GM23248 (cell line): ENCODE measurements around the gene TENT5C. TPM values are rescaled to one million over a fixed set of nuclear protein-coding genes. Genes with fewer than 3 reads are reported as not detected.

Experiments used
- DNase-seq: peaks from one replicate; pipeline ENCODE4 v3.0.0-alpha.2; 2015
- H2AFZ ChIP-seq: fragments of 200-600 bp; sonication (generic); 2 replicates; pipeline ENCODE4 v1.6.1; 2016; ENCODE audit warnings: antibody characterized with exemption
- H3F3A ChIP-seq: fragments of 200-600 bp; sonication (generic); 2 replicates; pipeline ENCODE4 v1.6.1; 2016; ENCODE audit warnings: mild to moderate bottlenecking, antibody characterized with exemption, mixed run types; ENCODE audit not compliant: insufficient read depth
- H3K27ac ChIP-seq: fragments of 200-600 bp; sonication (generic); 2 replicates; pipeline ENCODE4 v1.5.1; 2016; ENCODE audit warnings: mild to moderate bottlenecking
- H3K27me3 ChIP-seq: fragments of 200-600 bp; sonication (generic); replicated peaks from 2 replicates; pipeline ENCODE4 v1.6.1; 2016; ENCODE audit warnings: mild to moderate bottlenecking; ENCODE audit not compliant: insufficient read depth
- H3K36me3 ChIP-seq: fragments of 200-600 bp; sonication (generic); 2 replicates; pipeline ENCODE4 v1.6.1; 2016; ENCODE audit warnings: low read depth, mild to moderate bottlenecking
- H3K4me1 ChIP-seq: fragments of 200-600 bp; sonication (generic); 2 replicates; pipeline ENCODE4 v1.6.1; 2016; ENCODE audit warnings: mild to moderate bottlenecking; ENCODE audit not compliant: insufficient read depth
- H3K4me2 ChIP-seq: fragments of 200-600 bp; sonication (generic); one replicate; pipeline ENCODE4 v1.6.1; 2016; ENCODE audit warnings: mild to moderate bottlenecking; ENCODE audit not compliant: unreplicated experiment
- H3K4me3 ChIP-seq: fragments of 200-600 bp; sonication (generic); 2 replicates; pipeline ENCODE4 v1.5.1; 2016; ENCODE audit warnings: mild to moderate bottlenecking
- H3K79me2 ChIP-seq: fragments of 200-600 bp; sonication (generic); 2 replicates; pipeline ENCODE4 v1.6.1; 2016; ENCODE audit warnings: mild to moderate bottlenecking; ENCODE audit not compliant: insufficient read depth
- H3K9ac ChIP-seq: fragments of 200-600 bp; sonication (generic); 2 replicates; pipeline ENCODE4 v1.6.1; 2016; ENCODE audit warnings: mild to moderate bottlenecking
- H3K9me2 ChIP-seq: fragments of 200-600 bp; sonication (generic); 2 replicates; pipeline ENCODE4 v1.6.1; 2016; ENCODE audit warnings: mixed run types, mild to moderate bottlenecking, moderate library complexity; ENCODE audit not compliant: insufficient read depth
- H3K9me3 ChIP-seq: fragments of 200-600 bp; sonication (generic); one replicate; pipeline ENCODE4 v1.6.1; 2017; ENCODE audit warnings: low read depth
- H4K20me1 ChIP-seq: fragments of 200-600 bp; sonication (generic); 2 replicates; pipeline ENCODE4 v1.6.0; 2016; ENCODE audit not compliant: insufficient read depth
- EZH2 ChIP-seq: fragments of 200-600 bp; sonication (generic); IDR thresholded peaks from 2 replicates; pipeline ENCODE4 v1.6.1; 2018; ENCODE audit warnings: antibody characterized with exemption, mild to moderate bottlenecking; ENCODE audit not compliant: insufficient read depth, poor library complexity, severe bottlenecking
- EZH2phosphoT487 ChIP-seq: fragments of 200-600 bp; sonication (generic); IDR thresholded peaks from 2 replicates; pipeline ENCODE4 v1.6.1; 2018; ENCODE audit warnings: antibody characterized with exemption, moderate library complexity, mild to moderate bottlenecking, low read depth; ENCODE audit not compliant: insufficient read depth
- WGBS, 2 experiments: methylation state at CpG; one replicate each; pipeline ENCODE4 v1.1.6; 2015 to 2017; ENCODE audit warnings: low lambda C conversion rate in 2 of 2, low coverage in 1 of 2; ENCODE audit errors: missing lambda C conversion rate in 2 of 2; 5-methylcytosine and 5-hydroxymethylcytosine counted together
- in situ Hi-C: fragments of 300-500 bp; cut with MboI; formaldehyde crosslinking; loops from 2 replicates; pipeline ENCODE4 v1.15.0; 2020
- polyA plus RNA-seq: library from polyadenylated mRNA; unstranded; fragments of >200 nt; fragmentation: Nextera tagmentation; extraction: Ambion mirVana; gene quantifications from 2 replicates; pipeline ENCODE4 v1.2.1, GENCODE V29; 2016
- total RNA-seq: library from RNA; depleted of rRNA; stranded (reverse); fragments of >200 nt; shearing (Covaris generic); gene quantifications from 2 replicates; pipeline ENCODE4 v1.2.3, GENCODE V29; 2014

Gene TENT5C
- total and polyA plus RNA-seq, 2 experiments from 2014 or later = 0.20 TPM; not detected in 1

DNA sequence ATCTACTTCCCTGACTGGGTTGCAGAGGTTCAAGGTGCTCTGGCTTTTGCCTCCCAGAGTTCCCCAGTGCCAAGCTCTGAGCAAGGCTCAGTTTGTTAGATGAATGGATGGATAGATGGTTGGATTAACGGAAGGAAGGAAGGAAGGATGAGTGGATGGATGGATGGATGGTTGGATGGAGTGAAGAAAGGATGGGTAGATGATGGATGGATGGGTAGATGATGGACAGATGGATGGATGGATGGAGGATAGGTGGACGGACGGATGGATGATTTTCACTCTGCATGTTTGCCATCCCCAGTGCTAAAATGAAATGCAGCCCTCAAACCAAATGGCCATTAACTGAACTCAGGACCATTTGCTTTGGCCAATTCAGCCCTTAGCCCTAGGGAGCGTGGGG lies 27.4 kb upstream of the TENT5C start:
- H3K27me3 ChIP-seq = no peaks in the 10 kb centered on the region

DNA sequence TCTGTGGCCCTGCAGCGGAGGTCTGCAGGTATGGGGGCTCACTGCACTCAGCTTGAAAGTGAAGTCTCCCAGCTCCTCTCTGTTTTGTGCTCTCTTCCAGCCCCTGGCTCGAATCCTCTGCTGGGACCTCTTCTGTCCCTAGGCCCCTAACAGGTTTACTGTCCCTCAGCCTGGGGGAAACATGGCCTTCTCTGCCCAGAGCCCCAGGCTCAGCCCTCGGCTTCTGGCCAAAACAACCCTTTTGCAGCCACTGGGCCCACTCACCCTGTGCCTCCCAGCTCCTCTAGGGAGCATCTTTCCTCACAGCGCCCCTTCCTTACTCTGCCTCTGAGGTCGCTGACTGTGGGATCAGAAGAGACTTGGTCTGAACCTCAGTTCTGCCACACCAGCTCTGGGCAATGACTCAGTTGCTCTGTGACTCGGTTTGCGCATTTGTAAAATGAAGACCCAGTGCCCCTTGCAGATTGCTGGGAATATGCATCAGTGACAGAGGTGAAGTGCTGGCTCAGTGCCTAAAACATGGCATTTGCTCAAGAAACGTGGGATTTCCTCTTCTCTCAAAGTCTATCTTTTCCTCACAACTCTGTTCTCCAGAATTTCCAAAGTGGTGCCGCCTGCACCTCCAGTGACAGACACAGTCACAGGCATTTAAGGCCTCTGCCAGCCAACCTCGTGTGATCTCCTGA lies 26.5 kb upstream of the TENT5C start:
- Histone ChIP-seq H3K27ac (no peak overlapping the region), H3K9ac (no peak overlapping the region), H3K36me3 (no peaks in the 10 kb centered on the region), H3K27me3 (no peaks in the 10 kb centered on the region), H3K4me2 (no peak overlapping the region), H3F3A (no peaks in the 10 kb centered on the region), H3K9me3 (no peaks in the 10 kb centered on the region), H3K4me1 (no peaks in the 10 kb centered on the region), H4K20me1 (no peaks in the 10 kb centered on the region), H3K9me2 (no peaks in the 10 kb centered on the region), H3K4me3 (no peak overlapping the region), H3K79me2 (no peaks in the 10 kb centered on the region), H2AFZ (no peak overlapping the region)
- WGBS, 2 experiments = 63 to 72% methylated on average over 10 of the region's 10 CpGs
- in situ Hi-C loops = no loop called here
- TF ChIP-seq EZH2 (no peak), EZH2phosphoT487 (no peak)
- no peak for DNase-seq

More for the DNA sequence above, 27.4 kb upstream of the TENT5C start:
- TF ChIP-seq EZH2phosphoT487 = no peak
- no peak for TF ChIP-seq EZH2
- no peak overlapping the region for H2AFZ ChIP-seq
- no peak overlapping the region for H3K4me2 ChIP-seq
- no peaks in the 10 kb centered on the region for H3K79me2 ChIP-seq
- in situ Hi-C loops = no loop called here
- no peak overlapping the region for H3K27ac ChIP-seq
- no peak overlapping the region for H3K4me3 ChIP-seq
- H3K36me3 ChIP-seq = no peaks in the 10 kb centered on the region
- H3K4me1 ChIP-seq = no peaks in the 10 kb centered on the region
- no peaks in the 10 kb centered on the region for H3F3A ChIP-seq
- no peak overlapping the region for H3K9ac ChIP-seq
- no peak for DNase-seq
- H3K9me2 ChIP-seq = no peaks in the 10 kb centered on the region
- H3K9me3 ChIP-seq = no peaks in the 10 kb centered on the region
- WGBS, 2 experiments = 54 to 55% methylated on average over 4 of the region's 4 CpGs
- no peaks in the 10 kb centered on the region for H4K20me1 ChIP-seq

GRCh38 chr1:117580436-117580835 lies 25.4 kb upstream of the TENT5C start:
- 46 to 53% methylated on average over 3 of the region's 3 CpGs for WGBS, 2 experiments

GRCh38 chr1:117580882-117581281 lies 25.0 kb upstream of the TENT5C start:
- no peaks in the 10 kb centered on the region for H3K9me3 ChIP-seq
- H3K27me3 ChIP-seq = no peaks in the 10 kb centered on the region
- no peak overlapping the region for H3K4me2 ChIP-seq
- in situ Hi-C loops = no loop called here
- H3K4me3 ChIP-seq = no peak overlapping the region
- 63 to 65% methylated on average over 2 of the region's 2 CpGs for whole genome bisulfite sequencing, 2 experiments
- H3K79me2 ChIP-seq = no peaks in the 10 kb centered on the region
- H3K9me2 ChIP-seq = no peaks in the 10 kb centered on the region
- no peak overlapping the region for H3K9ac ChIP-seq
- H2AFZ ChIP-seq = no peak overlapping the region
- DNase-seq = no peak
- no peaks in the 10 kb centered on the region for H3K36me3 ChIP-seq
- H3K27ac ChIP-seq = no peak overlapping the region
- H4K20me1 ChIP-seq = no peaks in the 10 kb centered on the region
- TF ChIP-seq EZH2 = no peak
- no peak for TF ChIP-seq EZH2phosphoT487
- no peaks in the 10 kb centered on the region for H3K4me1 ChIP-seq
- no peaks in the 10 kb centered on the region for H3F3A ChIP-seq

More at GRCh38 chr1:117580436-117580835, 25.4 kb upstream of the TENT5C start:
- H2AFZ ChIP-seq = no peak overlapping the region
- no peak for DNase-seq
- no peaks in the 10 kb centered on the region for H4K20me1 ChIP-seq
- in situ Hi-C loops = no loop called here
- H3K9me3 ChIP-seq = no peaks in the 10 kb centered on the region
- no peak overlapping the region for H3K4me3 ChIP-seq
- no peak overlapping the region for H3K9ac ChIP-seq
- H3K27ac ChIP-seq = no peak overlapping the region
- H3K36me3 ChIP-seq = no peaks in the 10 kb centered on the region
- H3K27me3 ChIP-seq = no peaks in the 10 kb centered on the region
- no peaks in the 10 kb centered on the region for H3K79me2 ChIP-seq
- no peaks in the 10 kb centered on the region for H3K4me1 ChIP-seq
- no peaks in the 10 kb centered on the region for H3K9me2 ChIP-seq
- H3K4me2 ChIP-seq = no peak overlapping the region
- H3F3A ChIP-seq = no peaks in the 10 kb centered on the region
- no peak for TF ChIP-seq EZH2
- TF ChIP-seq EZH2phosphoT487 = no peak
